ENCODE measurements around the gene ASIC4.

GRCh38 chr2:219539926-219540678 lies 25.8 kb downstream of the ASIC4 start:
- no peak for TF ChIP-seq CTCF (IDR thresholded peaks at IDR 0.05)
- no peak for TF ChIP-seq POLR2AphosphoS5 (IDR thresholded peaks at IDR 0.05; ENCODE audit: low read depth, low read length)
- no peak for TF ChIP-seq SIN3A (IDR thresholded peaks at IDR 0.05; ENCODE audit: borderline replicate concordance, insufficient read depth, low read depth, low read length)
- TF ChIP-seq, protein P1, sequence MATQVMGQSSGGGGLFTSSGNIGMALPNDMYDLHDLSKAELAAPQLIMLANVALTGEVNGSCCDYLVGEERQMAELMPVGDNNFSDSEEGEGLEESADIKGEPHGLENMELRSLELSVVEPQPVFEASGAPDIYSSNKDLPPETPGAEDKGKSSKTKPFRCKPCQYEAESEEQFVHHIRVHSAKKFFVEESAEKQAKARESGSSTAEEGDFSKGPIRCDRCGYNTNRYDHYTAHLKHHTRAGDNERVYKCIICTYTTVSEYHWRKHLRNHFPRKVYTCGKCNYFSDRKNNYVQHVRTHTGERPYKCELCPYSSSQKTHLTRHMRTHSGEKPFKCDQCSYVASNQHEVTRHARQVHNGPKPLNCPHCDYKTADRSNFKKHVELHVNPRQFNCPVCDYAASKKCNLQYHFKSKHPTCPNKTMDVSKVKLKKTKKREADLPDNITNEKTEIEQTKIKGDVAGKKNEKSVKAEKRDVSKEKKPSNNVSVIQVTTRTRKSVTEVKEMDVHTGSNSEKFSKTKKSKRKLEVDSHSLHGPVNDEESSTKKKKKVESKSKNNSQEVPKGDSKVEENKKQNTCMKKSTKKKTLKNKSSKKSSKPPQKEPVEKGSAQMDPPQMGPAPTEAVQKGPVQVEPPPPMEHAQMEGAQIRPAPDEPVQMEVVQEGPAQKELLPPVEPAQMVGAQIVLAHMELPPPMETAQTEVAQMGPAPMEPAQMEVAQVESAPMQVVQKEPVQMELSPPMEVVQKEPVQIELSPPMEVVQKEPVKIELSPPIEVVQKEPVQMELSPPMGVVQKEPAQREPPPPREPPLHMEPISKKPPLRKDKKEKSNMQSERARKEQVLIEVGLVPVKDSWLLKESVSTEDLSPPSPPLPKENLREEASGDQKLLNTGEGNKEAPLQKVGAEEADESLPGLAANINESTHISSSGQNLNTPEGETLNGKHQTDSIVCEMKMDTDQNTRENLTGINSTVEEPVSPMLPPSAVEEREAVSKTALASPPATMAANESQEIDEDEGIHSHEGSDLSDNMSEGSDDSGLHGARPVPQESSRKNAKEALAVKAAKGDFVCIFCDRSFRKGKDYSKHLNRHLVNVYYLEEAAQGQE (IDR thresholded peaks at IDR 0.05; ENCODE audit: insufficient read depth in 1 of 2, low read depth in 2 of 2, low read length in 1 of 2), result no peak
- no peak for TF ChIP-seq TCF7L2 (IDR thresholded peaks at IDR 0.05; ENCODE audit: low read depth, low read length)
